ENCODE measurements around the gene FBXW4.

GRCh38 chr10:101682172-101682825 is 12.7 kb downstream of the FBXW4 start:
- TF ChIP-seq ZFP36 (IDR thresholded peaks at IDR 0.05; ENCODE audit: borderline replicate concordance, partially characterized antibody) (no peak), TP53 (CRISPR knock-in tag; IDR thresholded peaks at IDR 0.05) (no peak), POLR2A (IDR thresholded peaks at IDR 0.05; ENCODE audit: low read length) (no peak), CTCF (IDR thresholded peaks at IDR 0.05) (no peak)
